Activated naive CD8-positive, alpha-beta T cell treated with anti-CD3 and anti-CD28 coated beads, Interleukin-2, amount 50 U/mL, for 24 hours (primary cell): Measurements from ENCODE around the gene PIEZO1.

Experiments used
- ATAC-seq: fragments of 150-1000 bp; cut with Tn5 transposase; one replicate; pipeline ENCODE4 v1.10.0; 2021
- DNase-seq: peaks from one replicate; pipeline ENCODE4 v3.0.0; 2021
- H3K27ac Mint-ChIP-seq: one replicate; pipeline ENCODE4 v1.8.0; 2021; ENCODE audit warnings: mild to moderate bottlenecking, mixed read lengths
- H3K27me3 Mint-ChIP-seq: one replicate; pipeline ENCODE4 v1.8.0; 2021; ENCODE audit warnings: mixed read lengths
- H3K36me3 Mint-ChIP-seq: one replicate; pipeline ENCODE4 v1.8.0; 2021; ENCODE audit warnings: low read depth, mixed read lengths
- H3K4me1 Mint-ChIP-seq: one replicate; pipeline ENCODE4 v1.8.0; 2021; ENCODE audit warnings: mixed read lengths
- H3K4me3 Mint-ChIP-seq: one replicate; pipeline ENCODE4 v1.8.0; 2021; ENCODE audit warnings: mild to moderate bottlenecking, moderate library complexity, mixed read lengths
- H3K9me3 Mint-ChIP-seq: one replicate; pipeline ENCODE4 v1.8.0; 2021; ENCODE audit warnings: mixed read lengths

PIEZO1 gene

DNA sequence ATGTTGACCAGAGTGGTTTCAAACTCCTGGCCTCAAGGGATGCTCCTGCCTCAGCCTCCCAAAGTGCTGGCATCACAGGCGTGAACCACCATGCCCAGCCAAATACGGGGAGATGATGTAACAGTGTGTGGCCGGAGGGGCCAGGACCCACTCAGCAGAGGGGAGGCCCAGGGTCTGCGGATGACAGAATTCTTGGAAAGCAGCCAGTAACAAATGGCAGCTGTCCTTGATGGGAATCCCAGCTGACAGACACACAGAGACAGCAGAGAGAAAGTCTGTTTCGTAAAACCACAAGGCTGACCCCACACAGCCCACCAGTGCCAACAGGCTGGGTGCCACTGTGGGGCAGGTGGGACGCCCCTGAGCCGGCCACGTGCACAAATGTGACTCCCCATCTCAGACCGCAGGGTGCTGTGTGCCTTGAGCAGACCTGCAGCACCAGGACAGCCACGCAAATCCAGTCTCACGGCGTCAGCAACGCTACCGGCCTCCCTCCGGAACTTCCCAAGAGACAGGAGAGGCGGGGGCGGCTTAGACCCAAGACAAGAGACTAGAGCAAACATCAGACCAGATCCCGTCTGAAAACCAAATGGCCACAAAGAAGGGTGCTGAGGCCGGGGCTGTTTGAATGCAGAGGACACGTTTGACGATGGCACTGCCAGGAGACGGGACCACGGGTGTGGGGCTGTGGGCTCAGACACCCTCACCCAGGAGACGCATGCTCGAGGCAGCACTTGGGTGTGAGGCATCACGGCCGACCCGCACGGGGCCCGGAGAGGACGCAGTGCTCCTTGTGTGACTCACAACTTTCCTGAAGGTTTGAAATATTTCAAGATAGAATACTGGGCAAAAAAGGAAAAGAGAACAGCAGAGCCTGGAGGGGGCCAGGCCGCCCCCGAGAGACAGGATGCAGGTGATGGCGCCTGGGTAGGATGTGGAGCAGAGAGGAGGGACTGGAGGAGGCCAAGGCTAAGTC lies 54.1 kb downstream of the PIEZO1 start:
- Mint-ChIP-seq H3K27ac (no peak overlapping the region), H3K9me3 (no peaks in the 10 kb centered on the region), H3K4me1 (no peaks in the 10 kb centered on the region), H3K4me3 (no peak overlapping the region), H3K27me3 (no peaks in the 10 kb centered on the region), H3K36me3 (peaks cover 4% of the 10 kb centered on the region)
- ATAC-seq (no peak), DNase-seq (no peak)

GRCh38 chr16:88727871-88728270 lies 57.1 kb downstream of the PIEZO1 start:
- no peak for ATAC-seq
- Mint-ChIP-seq H3K4me1 (no peaks in the 10 kb centered on the region), H3K27me3 (no peaks in the 10 kb centered on the region), H3K36me3 (peaks cover 5% of the 10 kb centered on the region), H3K4me3 (no peak overlapping the region), H3K27ac (no peak overlapping the region), H3K9me3 (no peaks in the 10 kb centered on the region)
- DNase-seq = no peak

- H3K4me3 Mint-ChIP-seq = no peak overlapping the region
- H3K36me3 Mint-ChIP-seq = peaks cover 3% of the 10 kb centered on the region
- H3K27ac Mint-ChIP-seq = no peak overlapping the region
- no peaks in the 10 kb centered on the region for H3K4me1 Mint-ChIP-seq
- H3K27me3 Mint-ChIP-seq = no peaks in the 10 kb centered on the region
- DNase-seq (no peak), ATAC-seq (no peak)
- no peaks in the 10 kb centered on the region for H3K9me3 Mint-ChIP-seq
Observed at GRCh38 chr16:88726981-88727380, 58.0 kb downstream of the PIEZO1 start.

GRCh38 chr16:88726408-88726749 lies 58.6 kb downstream of the PIEZO1 start:
- DNase-seq = no peak
- no peak for ATAC-seq
- Mint-ChIP-seq H3K27ac (no peak overlapping the region), H3K4me1 (no peaks in the 10 kb centered on the region), H3K27me3 (no peaks in the 10 kb centered on the region), H3K36me3 (peaks cover 3% of the 10 kb centered on the region), H3K9me3 (no peaks in the 10 kb centered on the region), H3K4me3 (no peak overlapping the region)

DNA sequence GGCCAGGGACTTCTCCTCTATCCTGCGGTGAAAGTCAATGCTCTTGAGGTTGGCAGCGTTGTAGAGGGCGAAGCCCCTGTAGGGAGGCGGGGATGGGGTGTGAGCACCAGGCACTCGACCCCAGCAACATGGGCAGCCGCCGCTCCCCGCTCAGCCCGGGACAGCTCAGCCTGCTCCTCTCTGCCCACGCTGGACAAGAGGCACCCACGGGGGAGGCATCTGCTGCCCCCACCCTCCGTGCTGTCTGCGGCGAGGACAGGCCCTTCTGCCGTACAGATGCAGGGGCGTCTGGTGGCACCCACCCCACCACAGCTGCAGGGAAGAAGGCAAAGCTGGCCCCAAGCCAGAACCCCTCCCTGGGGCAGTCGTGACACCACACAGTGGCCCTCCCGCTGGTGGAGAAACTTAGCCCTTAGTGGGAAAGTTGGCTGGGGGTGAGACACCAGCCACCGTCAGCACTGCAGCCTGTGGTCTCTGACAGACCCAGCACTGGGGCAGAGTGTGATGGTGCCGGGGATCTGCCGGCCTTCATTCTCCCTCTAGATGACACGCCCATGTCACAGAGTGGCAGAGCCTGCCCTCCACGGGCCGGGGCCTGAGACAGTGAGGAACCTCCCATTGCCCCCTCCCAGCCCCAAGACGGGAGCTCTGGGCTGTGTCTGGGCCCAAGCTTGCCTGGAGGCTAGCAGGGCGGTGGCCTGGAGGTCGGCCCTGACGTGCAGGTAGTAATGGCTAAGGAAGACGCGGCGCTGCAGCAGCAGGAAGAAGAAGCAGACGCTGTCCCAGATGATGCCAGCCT lies 59.2 kb downstream of the PIEZO1 start:
- peaks cover 3% of the 10 kb centered on the region for H3K36me3 Mint-ChIP-seq
- no peaks in the 10 kb centered on the region for H3K9me3 Mint-ChIP-seq
- ATAC-seq (no peak), DNase-seq (no peak)
- no peaks in the 10 kb centered on the region for H3K4me1 Mint-ChIP-seq
- H3K27me3 Mint-ChIP-seq = no peaks in the 10 kb centered on the region
- H3K4me3 Mint-ChIP-seq = no peak overlapping the region
- no peak overlapping the region for H3K27ac Mint-ChIP-seq

- no peaks in the 10 kb centered on the region for H3K27me3 Mint-ChIP-seq
- no peaks in the 10 kb centered on the region for H3K9me3 Mint-ChIP-seq
- H3K4me3 Mint-ChIP-seq = no peak overlapping the region
- DNase-seq = no peak
- no peak for ATAC-seq
- H3K27ac Mint-ChIP-seq = no peak overlapping the region
- peaks cover 3% of the 10 kb centered on the region for H3K36me3 Mint-ChIP-seq
- no peaks in the 10 kb centered on the region for H3K4me1 Mint-ChIP-seq
Observed at GRCh38 chr16:88724855-88725555, 60.0 kb downstream of the PIEZO1 start.

GRCh38 chr16:88723911-88724310 lies 61.1 kb downstream of the PIEZO1 start:
- Mint-ChIP-seq H3K36me3 (peaks cover 3% of the 10 kb centered on the region), H3K9me3 (no peaks in the 10 kb centered on the region), H3K27ac (no peak overlapping the region), H3K27me3 (no peaks in the 10 kb centered on the region), H3K4me1 (no peaks in the 10 kb centered on the region), H3K4me3 (no peak overlapping the region)
- ATAC-seq (no peak), DNase-seq (no peak)

DNA sequence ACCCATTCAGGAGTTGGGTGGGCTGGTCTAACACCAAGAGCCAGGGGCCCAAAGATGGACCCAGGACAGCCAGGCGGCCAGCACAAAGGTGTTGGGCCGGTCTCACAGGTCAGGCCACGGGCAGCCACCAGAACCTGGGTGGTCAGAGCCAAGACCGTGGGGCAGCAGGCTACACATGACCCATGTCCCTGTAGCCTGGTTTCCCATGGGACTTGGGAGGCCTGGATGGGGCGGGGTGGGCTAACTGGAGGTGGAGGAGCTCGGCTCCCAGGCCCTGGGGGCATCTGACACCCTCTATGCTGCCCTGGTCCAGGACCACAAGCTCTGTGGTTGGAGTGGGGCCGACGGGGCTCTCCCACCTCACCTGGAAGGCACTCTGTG lies 61.5 kb downstream of the PIEZO1 start:
- H3K4me1 Mint-ChIP-seq = no peaks in the 10 kb centered on the region
- DNase-seq = no peak
- peaks cover 3% of the 10 kb centered on the region for H3K36me3 Mint-ChIP-seq
- H3K4me3 Mint-ChIP-seq = no peak overlapping the region
- no peak for ATAC-seq
- H3K27me3 Mint-ChIP-seq = no peaks in the 10 kb centered on the region
- H3K9me3 Mint-ChIP-seq = no peaks in the 10 kb centered on the region
- H3K27ac Mint-ChIP-seq = no peak overlapping the region

GRCh38 chr16:88722784-88723506 lies 62.1 kb downstream of the PIEZO1 start:
- H3K27me3 Mint-ChIP-seq = no peaks in the 10 kb centered on the region
- peaks cover 8% of the 10 kb centered on the region for H3K36me3 Mint-ChIP-seq
- H3K4me1 Mint-ChIP-seq = no peaks in the 10 kb centered on the region
- DNase-seq = no peak
- no peak overlapping the region for H3K4me3 Mint-ChIP-seq
- H3K9me3 Mint-ChIP-seq = no peaks in the 10 kb centered on the region
- H3K27ac Mint-ChIP-seq = no peak overlapping the region
- ATAC-seq = no peak

- Mint-ChIP-seq H3K4me1 (no peaks in the 10 kb centered on the region), H3K9me3 (no peaks in the 10 kb centered on the region), H3K36me3 (peaks cover 12% of the 10 kb centered on the region), H3K4me3 (no peak overlapping the region), H3K27ac (no peak overlapping the region), H3K27me3 (no peaks in the 10 kb centered on the region)
- DNase-seq = no peak
- ATAC-seq = no peak
Observed at GRCh38 chr16:88721815-88722755, 62.9 kb downstream of the PIEZO1 start.

DNA sequence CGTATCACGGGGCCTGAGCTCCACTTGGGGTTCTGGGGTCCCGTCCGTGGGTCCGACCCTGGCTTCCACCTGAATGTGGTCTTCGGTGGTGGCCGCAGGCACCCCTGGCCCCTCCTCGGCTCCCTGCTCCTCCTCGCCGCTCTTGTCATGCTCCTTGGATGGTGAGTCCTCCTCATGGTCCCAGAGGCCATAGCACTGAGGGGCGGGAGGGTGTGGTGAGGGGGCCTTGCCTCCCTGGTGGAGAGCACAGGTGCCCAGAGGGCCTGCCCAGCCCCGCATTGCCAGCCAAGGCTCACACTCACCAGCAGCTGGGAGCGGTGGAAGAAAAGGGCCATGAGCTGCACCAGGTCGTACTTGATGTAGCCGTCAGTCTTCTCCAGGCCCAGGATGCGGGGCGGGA lies 63.8 kb downstream of the PIEZO1 start:
- DNase-seq (no peak), ATAC-seq (no peak)
- no peak overlapping the region for H3K27ac Mint-ChIP-seq
- no peaks in the 10 kb centered on the region for H3K4me1 Mint-ChIP-seq
- no peaks in the 10 kb centered on the region for H3K9me3 Mint-ChIP-seq
- no peaks in the 10 kb centered on the region for H3K27me3 Mint-ChIP-seq
- H3K36me3 Mint-ChIP-seq = peaks cover 14% of the 10 kb centered on the region
- no peak overlapping the region for H3K4me3 Mint-ChIP-seq

DNA sequence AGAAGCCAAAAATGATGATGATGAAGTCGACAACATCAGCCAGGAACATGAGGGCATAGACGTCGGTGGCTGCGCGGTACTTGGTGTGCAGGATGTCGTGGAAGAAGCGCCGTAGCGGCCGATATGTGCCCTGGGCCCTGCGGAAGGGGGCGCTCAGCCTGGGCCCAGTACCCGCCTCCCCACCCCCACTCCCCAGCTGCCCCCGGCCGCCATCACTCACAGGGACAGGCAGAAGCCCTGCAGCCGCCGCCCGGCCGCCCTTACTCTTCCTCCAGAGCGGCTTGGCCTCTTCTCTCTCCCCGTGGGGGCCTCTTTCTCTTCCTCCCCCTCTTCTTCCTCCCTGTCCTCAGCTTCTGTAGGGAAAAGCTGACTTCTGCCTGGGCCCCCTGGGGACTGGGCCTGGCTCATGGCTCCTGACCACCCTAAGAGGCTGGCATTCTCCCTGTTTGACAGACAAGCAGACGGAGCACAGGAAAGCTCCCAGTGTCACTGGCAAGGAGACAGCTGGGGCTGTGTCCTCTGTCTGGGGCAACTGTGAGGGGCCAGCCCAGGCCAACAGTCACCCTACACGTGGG lies 64.5 kb downstream of the PIEZO1 start:
- Mint-ChIP-seq H3K4me1 (no peaks in the 10 kb centered on the region), H3K27me3 (no peaks in the 10 kb centered on the region), H3K36me3 (peaks cover 14% of the 10 kb centered on the region), H3K9me3 (no peaks in the 10 kb centered on the region), H3K4me3 (no peak overlapping the region), H3K27ac (no peak overlapping the region)
- no peak for ATAC-seq
- no peak for DNase-seq

DNA sequence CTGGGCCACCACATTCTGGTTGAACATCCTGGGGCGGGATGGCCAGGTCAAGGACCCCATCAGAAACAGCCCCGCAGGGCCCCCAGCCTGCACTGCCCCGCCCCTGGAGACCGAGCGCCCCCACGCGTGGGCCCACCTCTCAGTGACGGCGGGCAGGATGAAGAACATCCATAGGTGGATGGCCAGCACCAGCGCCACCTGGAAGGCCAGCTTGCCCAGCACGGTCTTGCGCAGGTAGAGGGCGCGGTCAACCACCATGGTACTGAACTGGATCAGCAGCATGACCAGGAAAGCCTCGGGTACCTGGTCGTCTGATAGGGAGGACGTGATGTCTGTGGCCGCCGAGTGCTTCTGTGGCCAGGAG lies 65.1 kb downstream of the PIEZO1 start:
- Mint-ChIP-seq H3K27me3 (no peaks in the 10 kb centered on the region), H3K4me3 (no peak overlapping the region), H3K27ac (no peak overlapping the region), H3K4me1 (no peaks in the 10 kb centered on the region), H3K36me3 (peaks cover 16% of the 10 kb centered on the region), H3K9me3 (no peaks in the 10 kb centered on the region)
- DNase-seq (no peak), ATAC-seq (no peak)
